OCI-LY1 (cell line): ENCODE measurements around the gene AMZ1.
"Not testable (repeated sequence)": the region's sequence is repeated elsewhere in the genome, so short reads cannot be mapped to it uniquely, and the experiment has no call there.

Experiments used
- H2AFZ ChIP-seq: fragments of 200-600 bp; sonication (generic), shearing (Covaris generic); 2 replicates; pipeline ENCODE4 v1.6.0; 2014; ENCODE audit warnings: antibody characterized with exemption, mild to moderate bottlenecking, low read length
- H3F3A ChIP-seq: fragments of 200-600 bp; sonication (generic), shearing (Covaris generic); 2 replicates; pipeline ENCODE4 v1.6.0; 2014; ENCODE audit warnings: mild to moderate bottlenecking, antibody characterized with exemption, low read length, moderate library complexity; ENCODE audit not compliant: insufficient read depth
- H3K27ac ChIP-seq: fragments of 200-600 bp; sonication (generic); 2 replicates; pipeline ENCODE4 v1.5.1; 2014; ENCODE audit warnings: low read length, mixed run types, mild to moderate bottlenecking, low read depth; ENCODE audit not compliant: poor library complexity, severe bottlenecking
- H3K27me3 ChIP-seq: fragments of 200-600 bp; sonication (generic); 2 replicates; pipeline ENCODE4 v1.6.0; 2014; ENCODE audit warnings: antibody characterized with exemption, mild to moderate bottlenecking, low read length, moderate library complexity; ENCODE audit not compliant: insufficient read depth
- H3K36me3 ChIP-seq: fragments of 200-600 bp; sonication (generic); 2 replicates; pipeline ENCODE4 v1.6.1; 2014; ENCODE audit warnings: mild to moderate bottlenecking, antibody characterized with exemption, low read length, moderate library complexity, mixed read lengths; ENCODE audit not compliant: insufficient read depth
- H3K4me1 ChIP-seq: fragments of 200-600 bp; sonication (generic); 2 replicates; pipeline ENCODE4 v1.5.1; 2014; ENCODE audit warnings: mild to moderate bottlenecking, low read length, moderate library complexity; ENCODE audit not compliant: insufficient read depth, severe bottlenecking
- H3K4me2 ChIP-seq: fragments of 200-600 bp; sonication (generic), shearing (Covaris generic); 2 replicates; pipeline ENCODE4 v1.6.1; 2014; ENCODE audit warnings: low read length
- H3K4me3 ChIP-seq: fragments of 200-600 bp; sonication (generic); 2 replicates; pipeline ENCODE4 v1.5.1; 2014; ENCODE audit warnings: low read length, low read depth, mild to moderate bottlenecking, mixed read lengths; ENCODE audit not compliant: poor library complexity, severe bottlenecking
- H3K79me2 ChIP-seq: fragments of 200-600 bp; shearing (Covaris generic); 2 replicates; pipeline ENCODE4 v1.6.1; 2016; ENCODE audit warnings: mixed run types, low read length, mixed read lengths; ENCODE audit not compliant: insufficient read depth
- H3K9ac ChIP-seq: fragments of 200-600 bp; sonication (generic), shearing (Covaris generic); 2 replicates; pipeline ENCODE4 v1.6.1; 2014; ENCODE audit warnings: mild to moderate bottlenecking, low read length, mixed read lengths
- H3K9me2 ChIP-seq: fragments of 200-600 bp; sonication (generic), shearing (Covaris generic); 2 replicates; pipeline ENCODE4 v1.6.1; 2014; ENCODE audit warnings: low read depth, mild to moderate bottlenecking, low read length, mixed read lengths
- H3K9me3 ChIP-seq: fragments of 200-600 bp; shearing (Covaris generic); 2 replicates; pipeline ENCODE4 v1.6.1; 2014; ENCODE audit warnings: low read length, mixed read lengths
- H4K20me1 ChIP-seq: fragments of 200-600 bp; sonication (generic), shearing (Covaris generic); 2 replicates; pipeline ENCODE4 v1.6.0; 2016; ENCODE audit warnings: mild to moderate bottlenecking, low read length; ENCODE audit not compliant: insufficient read depth
- EZH2 ChIP-seq: fragments of 200-600 bp; sonication (generic), shearing (Covaris generic); IDR thresholded peaks from 2 replicates; pipeline ENCODE4 v1.8.0; 2017; ENCODE audit warnings: borderline replicate concordance, mixed run types, mild to moderate bottlenecking, antibody characterized with exemption, low read length, moderate library complexity, mixed read lengths
- TF ChIP-seq, protein P1 (sequence below): fragments of 200-600 bp; sonication (generic), shearing (Covaris generic); IDR thresholded peaks from 2 replicates; pipeline ENCODE4 v1.5.1; 2017; ENCODE audit warnings: mild to moderate bottlenecking, antibody characterized with exemption, low read length, moderate library complexity, mixed read lengths

The AMZ1 gene

DNA sequence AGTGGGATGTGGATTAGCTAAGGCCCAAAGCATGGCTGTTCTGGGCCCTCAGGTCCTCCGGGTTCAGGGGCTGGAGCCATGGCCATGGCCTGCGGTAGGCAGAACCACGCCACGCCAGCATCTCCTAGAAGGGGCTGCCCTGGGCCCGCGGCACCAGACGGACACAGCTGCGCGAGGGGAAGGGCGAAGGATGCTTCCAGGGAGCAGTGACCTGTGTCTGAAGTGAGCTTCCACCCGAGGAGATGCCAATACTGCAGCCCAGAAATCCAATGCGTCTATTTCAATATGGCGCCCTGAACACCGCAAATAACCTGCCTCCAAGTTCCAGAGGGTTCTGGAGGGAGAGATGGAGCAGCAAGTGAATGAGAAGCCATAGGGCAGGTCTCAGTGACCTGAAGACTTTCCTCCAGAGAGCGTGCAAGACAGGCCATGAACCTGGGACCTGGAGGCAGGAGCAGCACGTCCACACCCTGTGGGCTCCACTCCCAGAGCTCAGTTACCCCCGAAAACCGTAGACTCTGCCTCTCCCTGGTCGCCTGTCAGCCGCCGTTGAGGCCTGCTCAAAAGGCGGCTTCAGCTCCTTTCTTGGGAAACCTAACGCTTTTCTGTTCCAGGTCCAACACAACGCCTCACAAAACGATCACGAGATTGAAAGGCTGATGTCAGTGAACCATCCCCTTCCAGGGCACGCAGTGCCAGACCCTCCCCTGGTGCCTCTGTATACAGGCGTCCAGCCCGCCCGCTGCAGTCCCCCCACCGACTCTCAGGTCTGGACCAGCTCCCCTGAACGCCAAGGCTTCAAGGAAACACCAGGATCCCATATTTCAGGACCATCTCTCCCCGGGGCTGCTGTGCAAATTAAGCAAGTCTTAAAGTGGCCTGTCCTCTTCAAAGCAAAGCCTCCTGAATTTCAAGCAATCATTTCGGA is 37.4 kb downstream of the AMZ1 start:
- no peaks in the 10 kb centered on the region for H3K36me3 ChIP-seq

DNA sequence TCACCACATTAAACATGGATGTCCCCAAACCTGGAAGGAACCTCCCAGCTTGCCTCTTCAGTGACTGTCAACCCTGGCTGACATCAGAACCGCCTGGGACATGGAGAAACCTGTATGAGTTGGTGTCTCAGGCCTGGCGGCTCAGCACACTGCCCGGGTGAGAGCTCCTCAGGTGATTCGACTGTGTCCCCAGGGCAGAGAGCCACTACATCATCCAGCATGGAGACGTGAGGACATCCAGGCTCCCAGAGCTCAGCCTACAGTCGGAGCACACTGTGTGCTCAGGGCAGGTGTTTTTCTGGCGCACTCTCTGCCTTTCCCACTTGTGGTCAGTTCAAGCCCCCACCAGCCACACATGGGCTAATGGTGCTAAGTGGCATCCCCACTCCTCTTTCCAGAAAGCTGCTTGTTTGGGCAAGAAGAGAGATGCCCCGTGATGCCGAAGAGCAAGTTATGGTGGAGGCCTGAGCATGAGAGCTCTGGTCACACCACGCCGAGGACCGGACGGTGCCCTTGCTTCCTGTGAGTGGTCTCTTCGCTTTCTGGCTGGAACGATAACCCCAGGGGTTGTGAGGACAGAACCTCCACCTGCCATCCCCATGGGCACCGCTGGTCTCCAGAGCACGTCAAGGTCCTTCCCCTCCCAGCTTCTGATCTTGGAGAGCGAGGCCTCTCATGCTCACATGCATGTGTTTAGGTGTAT is 38.5 kb downstream of the AMZ1 start:
- Histone ChIP-seq H3K9me3 (no peaks in the 10 kb centered on the region), H4K20me1 (no peaks in the 10 kb centered on the region), H3F3A (no peaks in the 10 kb centered on the region), H3K79me2 (no peaks in the 10 kb centered on the region), H3K4me3 (no peak overlapping the region), H3K4me1 (no peaks in the 10 kb centered on the region), H3K9me2 (no peaks in the 10 kb centered on the region), H3K27ac (no peak overlapping the region), H2AFZ (no peak overlapping the region), H3K27me3 (no peaks in the 10 kb centered on the region; the same call in 1 of the 2 replicates), H3K4me2 (no peak overlapping the region), H3K36me3 (no peaks in the 10 kb centered on the region), H3K9ac (no peak overlapping the region)
- no peak for TF ChIP-seq EZH2
- TF ChIP-seq, protein P1, sequence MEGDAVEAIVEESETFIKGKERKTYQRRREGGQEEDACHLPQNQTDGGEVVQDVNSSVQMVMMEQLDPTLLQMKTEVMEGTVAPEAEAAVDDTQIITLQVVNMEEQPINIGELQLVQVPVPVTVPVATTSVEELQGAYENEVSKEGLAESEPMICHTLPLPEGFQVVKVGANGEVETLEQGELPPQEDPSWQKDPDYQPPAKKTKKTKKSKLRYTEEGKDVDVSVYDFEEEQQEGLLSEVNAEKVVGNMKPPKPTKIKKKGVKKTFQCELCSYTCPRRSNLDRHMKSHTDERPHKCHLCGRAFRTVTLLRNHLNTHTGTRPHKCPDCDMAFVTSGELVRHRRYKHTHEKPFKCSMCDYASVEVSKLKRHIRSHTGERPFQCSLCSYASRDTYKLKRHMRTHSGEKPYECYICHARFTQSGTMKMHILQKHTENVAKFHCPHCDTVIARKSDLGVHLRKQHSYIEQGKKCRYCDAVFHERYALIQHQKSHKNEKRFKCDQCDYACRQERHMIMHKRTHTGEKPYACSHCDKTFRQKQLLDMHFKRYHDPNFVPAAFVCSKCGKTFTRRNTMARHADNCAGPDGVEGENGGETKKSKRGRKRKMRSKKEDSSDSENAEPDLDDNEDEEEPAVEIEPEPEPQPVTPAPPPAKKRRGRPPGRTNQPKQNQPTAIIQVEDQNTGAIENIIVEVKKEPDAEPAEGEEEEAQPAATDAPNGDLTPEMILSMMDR = no peak

More for the DNA sequence above, 37.4 kb downstream of the AMZ1 start:
- Histone ChIP-seq H3K4me3 (no peak overlapping the region), H3K9me3 (no peaks in the 10 kb centered on the region), H3K4me2 (no peak overlapping the region), H3K27ac (no peak overlapping the region), H3K9me2 (no peaks in the 10 kb centered on the region), H2AFZ (no peak overlapping the region), H3K9ac (no peak overlapping the region), H3K4me1 (no peaks in the 10 kb centered on the region), H4K20me1 (no peaks in the 10 kb centered on the region), H3F3A (no peaks in the 10 kb centered on the region), H3K27me3 (no peaks in the 10 kb centered on the region; the same call in 1 of the 2 replicates), H3K79me2 (no peaks in the 10 kb centered on the region)
- no peak for TF ChIP-seq EZH2
- TF ChIP-seq, protein P1 = no peak

DNA sequence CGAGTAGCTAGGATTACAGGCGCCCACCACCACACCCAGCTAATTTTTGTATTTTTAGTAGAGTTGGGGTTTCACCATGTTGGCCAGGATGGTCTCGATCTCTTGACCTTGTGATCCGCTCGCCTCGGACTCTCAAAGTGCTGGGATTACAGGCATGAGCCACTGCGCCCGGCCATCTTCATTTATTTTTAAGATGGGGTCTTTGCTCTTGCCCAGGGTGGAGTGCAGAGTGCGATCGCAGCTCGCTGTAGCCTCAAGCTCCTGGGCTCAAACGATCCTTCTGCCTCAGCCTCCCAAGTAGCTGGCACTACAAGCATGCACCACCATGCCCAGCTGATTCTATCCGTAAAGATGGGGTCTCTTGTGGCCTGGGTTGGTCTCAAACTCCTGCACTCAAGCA is 39.2 kb downstream of the AMZ1 start:
- H2AFZ ChIP-seq, H3K4me2 ChIP-seq, H3K4me1 ChIP-seq, H4K20me1 ChIP-seq, H3K9me3 ChIP-seq, H3K27ac ChIP-seq, H3K9ac ChIP-seq, H3F3A ChIP-seq, H3K27me3 ChIP-seq, H3K4me3 ChIP-seq, H3K36me3 ChIP-seq, H3K9me2 ChIP-seq, H3K79me2 ChIP-seq: not testable (repeated sequence)
